SK-N-SH (cell line): ENCODE measurements around the gene ABITRAM. TPM values are rescaled to one million over a fixed set of nuclear protein-coding genes. Genes with fewer than 3 reads are reported as not detected.

ENCODE experiments used
- CTCF ChIA-PET: fragments of 300-600, 350-600 bp; formaldehyde crosslinking; extraction: SDS; loops from one replicate; lab custom pipeline; 2021; lab: Yijun Ruan, JAX
- POLR2A ChIA-PET: fragments of 350-600 bp; sonication (Branson Sonifier 250); formaldehyde crosslinking; extraction: SDS; loops from one replicate; lab custom pipeline; 2020; ENCODE audit warnings: antibody characterized with exemption, inconsistent platforms; lab: Yijun Ruan, JAX
- DNase-seq: peaks from one replicate; pipeline ENCODE4 v3.0.0; 2012
- H2AFZ ChIP-seq: fragments of 200-600 bp; sonication (generic); 2 replicates; pipeline ENCODE4 v1.8.1; 2016; ENCODE audit warnings: antibody characterized with exemption, mild to moderate bottlenecking, low read depth
- H3F3A ChIP-seq: fragments of 200-600 bp; sonication (generic); replicated peaks from 2 replicates; pipeline ENCODE3; 2016; ENCODE audit warnings: antibody characterized with exemption, mild to moderate bottlenecking; ENCODE audit not compliant: insufficient read depth
- H3K27ac ChIP-seq, 2 experiments: fragments of 200-500 bp in 1 of 2; fragments of 200-600 bp in 1 of 2; sonication (Bioruptor generic) in 1 of 2; sonication (generic), shearing (Covaris generic) in 1 of 2; 2 replicates each; pipeline versions ENCODE4 v1.5.1 to v1.6.1; 2014 to 2016; ENCODE audit warnings: low read depth in 2 of 2, inconsistent platforms in 1 of 2, low read length in 1 of 2, mild to moderate bottlenecking in 1 of 2, mixed read lengths in 1 of 2
- H3K27me3 ChIP-seq: fragments of 200-600 bp; sonication (generic), shearing (Covaris generic); 2 replicates; pipeline ENCODE4 v1.6.1; 2016; ENCODE audit warnings: mixed run types; ENCODE audit not compliant: insufficient read depth
- H3K36me3 ChIP-seq, 2 experiments: fragments of 200-500 bp in 1 of 2; fragments of 200-600 bp in 1 of 2; sonication (Bioruptor generic) in 1 of 2; sonication (generic) in 1 of 2; replicated peaks in 1 of 2; 2 replicates each; pipeline versions ENCODE3 to v1.5.1; 2014 to 2016; ENCODE audit warnings: low read length in 1 of 2, mild to moderate bottlenecking in 1 of 2; ENCODE audit not compliant: insufficient read depth in 2 of 2, control insufficient read depth in 1 of 2
- H3K4me1 ChIP-seq, 2 experiments: fragments of 200-500 bp in 1 of 2; fragments of 200-600 bp in 1 of 2; sonication (Bioruptor generic) in 1 of 2; sonication (generic), shearing (Covaris generic) in 1 of 2; 2 replicates each; pipeline versions ENCODE4 v1.5.1 to v1.6.1; 2014 to 2016; ENCODE audit warnings: low read depth in 1 of 2, low read length in 1 of 2, mixed run types in 1 of 2; ENCODE audit not compliant: insufficient read depth in 2 of 2, control insufficient read depth in 1 of 2
- H3K4me2 ChIP-seq: fragments of 200-600 bp; sonication (generic), shearing (Covaris generic); 2 replicates; pipeline ENCODE4 v1.6.1; 2017; ENCODE audit warnings: mixed run types
- H3K4me3 ChIP-seq, 2 experiments: fragments of 200-500 bp in 1 of 2; fragments of 200-600 bp in 1 of 2; sonication (Bioruptor generic) in 1 of 2; sonication (generic), shearing (Covaris generic) in 1 of 2; 2 replicates each; pipeline versions ENCODE4 v1.5.1 to v1.8.1; 2014 to 2016; ENCODE audit warnings: low read depth in 2 of 2, inconsistent platforms in 1 of 2, low read length in 1 of 2, mild to moderate bottlenecking in 1 of 2, mixed read lengths in 1 of 2, moderate library complexity in 1 of 2
- H3K79me2 ChIP-seq: fragments of 200-600 bp; sonication (generic); 2 replicates; pipeline ENCODE4 v1.8.1; 2017; ENCODE audit warnings: mild to moderate bottlenecking; ENCODE audit not compliant: insufficient read depth
- H3K9ac ChIP-seq: fragments of 200-600 bp; sonication (generic); 2 replicates; pipeline ENCODE4 v1.6.1; 2017; ENCODE audit warnings: mixed run types
- H3K9me2 ChIP-seq: fragments of 200-600 bp; sonication (generic); 2 replicates; pipeline ENCODE4 v1.6.1; 2017; ENCODE audit warnings: mixed run types
- H3K9me3 ChIP-seq: fragments of 200-600 bp; sonication (generic); 2 replicates; pipeline ENCODE4 v1.6.1; 2017; ENCODE audit warnings: mixed run types, mild to moderate bottlenecking, moderate library complexity
- H4K20me1 ChIP-seq: fragments of 200-600 bp; sonication (generic); 2 replicates; pipeline ENCODE4 v1.6.1; 2017; ENCODE audit warnings: mild to moderate bottlenecking, mixed run types; ENCODE audit not compliant: insufficient read depth
- EP300 ChIP-seq, 2 experiments: IDR thresholded peaks; 2 replicates each; pipeline versions ENCODE4 v1.4.0 to v1.6.1; 2012; ENCODE audit warnings: borderline replicate concordance in 1 of 2, low read depth in 1 of 2, low read length in 1 of 2
- EZH2phosphoT487 ChIP-seq: fragments of 200-600 bp; sonication (generic); IDR thresholded peaks from 2 replicates; pipeline ENCODE4 v1.6.1; 2017; ENCODE audit warnings: low read depth, mixed run types, mild to moderate bottlenecking, antibody characterized with exemption, moderate library complexity, borderline replicate concordance
- MEF2A ChIP-seq: IDR thresholded peaks from 2 replicates; pipeline ENCODE4 v1.4.0; 2012; ENCODE audit warnings: low read depth, borderline replicate concordance
- NFIC ChIP-seq: IDR thresholded peaks from 2 replicates; pipeline ENCODE4 v1.4.0; 2012; ENCODE audit warnings: borderline replicate concordance
- POLR2AphosphoS5 ChIP-seq: IDR thresholded peaks from 2 replicates; pipeline ENCODE4 v1.6.1; 2012; ENCODE audit warnings: low read depth, low read length
- RXRA ChIP-seq: IDR thresholded peaks from 2 replicates; pipeline ENCODE4 v1.4.0; 2012; ENCODE audit warnings: low read depth, mild to moderate bottlenecking, borderline replicate concordance
- SIN3A ChIP-seq: IDR thresholded peaks from 2 replicates; pipeline ENCODE4 v1.6.1; 2012; ENCODE audit warnings: low read depth, mild to moderate bottlenecking, low read length, moderate library complexity, borderline replicate concordance
- TAF1 ChIP-seq: IDR thresholded peaks from 2 replicates; pipeline ENCODE4 v1.6.1; 2012; ENCODE audit warnings: low read depth, mild to moderate bottlenecking, low read length, moderate library complexity, borderline replicate concordance
- TCF12 ChIP-seq: IDR thresholded peaks from 2 replicates; pipeline ENCODE4 v1.4.0; 2012
- WGBS: methylation state at CpG from one replicate; pipeline ENCODE4 v1.1.6; 2017; ENCODE audit warnings: low lambda C conversion rate; 5-methylcytosine and 5-hydroxymethylcytosine counted together
- polyA plus RNA-seq, 3 experiments: library from polyadenylated mRNA; depleted of rRNA; stranded (reverse); fragments of >200 nt; gene quantifications; 2 replicates each; pipeline ENCODE4 v1.2.3, GENCODE V29; 2012
- TF ChIP-seq, protein P1 (sequence below): IDR thresholded peaks from 2 replicates; pipeline ENCODE4 v1.6.1; 2012; ENCODE audit warnings: mild to moderate bottlenecking, low read depth, low read length, moderate library complexity
- TF ChIP-seq, protein P2 (sequence below): fragments of 150-350 bp; IDR thresholded peaks from 2 replicates; pipeline ENCODE4 v1.6.1; 2017; ENCODE audit warnings: antibody characterized with exemption, low read length, low read depth, borderline replicate concordance
- TF ChIP-seq, protein P3 (sequence below): IDR thresholded peaks from 2 replicates; pipeline ENCODE4 v1.4.0; 2012; ENCODE audit warnings: low read depth, borderline replicate concordance
- TF ChIP-seq, protein P4 (sequence below): IDR thresholded peaks from 2 replicates; pipeline ENCODE4 v1.4.0; 2012; ENCODE audit warnings: low read depth

The ABITRAM gene
- polyA plus RNA-seq, 1 of the 3 experiments (the other 2 are of a cell fraction): 13.9 TPM

DNA sequence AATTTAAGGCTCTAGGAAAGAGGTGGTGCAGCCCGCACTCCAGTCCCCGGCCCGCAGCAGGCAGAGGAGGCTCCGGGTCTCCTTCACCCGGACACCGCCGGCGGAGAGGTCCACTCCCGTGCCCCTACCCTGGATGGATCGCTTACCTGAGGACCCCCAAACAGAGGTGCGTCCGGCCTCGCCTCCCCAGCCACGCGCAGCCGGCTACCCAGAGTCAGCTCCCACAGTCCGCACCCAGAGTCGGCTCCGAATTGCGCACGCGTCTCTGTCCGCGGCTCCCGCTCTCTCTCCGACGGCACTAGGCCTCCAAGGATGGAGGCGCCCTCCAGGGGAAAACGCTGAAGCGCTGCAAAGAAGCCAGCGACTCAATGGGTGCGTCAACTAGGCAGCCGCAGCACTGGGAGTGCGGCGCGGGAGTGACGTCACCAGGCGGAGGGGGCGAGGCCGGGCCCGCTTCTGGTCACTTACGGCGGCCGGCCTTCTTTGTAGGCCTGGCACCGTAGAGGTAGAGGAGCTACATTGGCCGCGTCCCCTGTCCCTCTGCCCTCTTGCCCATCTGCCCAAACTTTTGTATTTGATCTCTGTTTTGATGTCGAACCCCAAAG is 380 bp upstream of the ABITRAM start, which contains the start of gene ELP1 (continued):
- TF ChIP-seq, protein P1, sequence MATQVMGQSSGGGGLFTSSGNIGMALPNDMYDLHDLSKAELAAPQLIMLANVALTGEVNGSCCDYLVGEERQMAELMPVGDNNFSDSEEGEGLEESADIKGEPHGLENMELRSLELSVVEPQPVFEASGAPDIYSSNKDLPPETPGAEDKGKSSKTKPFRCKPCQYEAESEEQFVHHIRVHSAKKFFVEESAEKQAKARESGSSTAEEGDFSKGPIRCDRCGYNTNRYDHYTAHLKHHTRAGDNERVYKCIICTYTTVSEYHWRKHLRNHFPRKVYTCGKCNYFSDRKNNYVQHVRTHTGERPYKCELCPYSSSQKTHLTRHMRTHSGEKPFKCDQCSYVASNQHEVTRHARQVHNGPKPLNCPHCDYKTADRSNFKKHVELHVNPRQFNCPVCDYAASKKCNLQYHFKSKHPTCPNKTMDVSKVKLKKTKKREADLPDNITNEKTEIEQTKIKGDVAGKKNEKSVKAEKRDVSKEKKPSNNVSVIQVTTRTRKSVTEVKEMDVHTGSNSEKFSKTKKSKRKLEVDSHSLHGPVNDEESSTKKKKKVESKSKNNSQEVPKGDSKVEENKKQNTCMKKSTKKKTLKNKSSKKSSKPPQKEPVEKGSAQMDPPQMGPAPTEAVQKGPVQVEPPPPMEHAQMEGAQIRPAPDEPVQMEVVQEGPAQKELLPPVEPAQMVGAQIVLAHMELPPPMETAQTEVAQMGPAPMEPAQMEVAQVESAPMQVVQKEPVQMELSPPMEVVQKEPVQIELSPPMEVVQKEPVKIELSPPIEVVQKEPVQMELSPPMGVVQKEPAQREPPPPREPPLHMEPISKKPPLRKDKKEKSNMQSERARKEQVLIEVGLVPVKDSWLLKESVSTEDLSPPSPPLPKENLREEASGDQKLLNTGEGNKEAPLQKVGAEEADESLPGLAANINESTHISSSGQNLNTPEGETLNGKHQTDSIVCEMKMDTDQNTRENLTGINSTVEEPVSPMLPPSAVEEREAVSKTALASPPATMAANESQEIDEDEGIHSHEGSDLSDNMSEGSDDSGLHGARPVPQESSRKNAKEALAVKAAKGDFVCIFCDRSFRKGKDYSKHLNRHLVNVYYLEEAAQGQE: 0 out of 2 replicates have a peak, but pooled peaks have one; percentile 44
- TF ChIP-seq TAF1: peak; percentile 71; the same call in 1 of the 2 replicates
- no peak for TF ChIP-seq NFIC
- TF ChIP-seq EP300 (IDR thresholded peaks at IDR 0.05; ENCODE audit: borderline replicate concordance in 1 of 2, low read depth in 1 of 2, low read length in 1 of 2): no peak; a peak in 1 of 4 replicates
- TF ChIP-seq RXRA: no peak
- TF ChIP-seq MEF2A: no peak
- peak; percentile 65 for TF ChIP-seq POLR2AphosphoS5

DNA sequence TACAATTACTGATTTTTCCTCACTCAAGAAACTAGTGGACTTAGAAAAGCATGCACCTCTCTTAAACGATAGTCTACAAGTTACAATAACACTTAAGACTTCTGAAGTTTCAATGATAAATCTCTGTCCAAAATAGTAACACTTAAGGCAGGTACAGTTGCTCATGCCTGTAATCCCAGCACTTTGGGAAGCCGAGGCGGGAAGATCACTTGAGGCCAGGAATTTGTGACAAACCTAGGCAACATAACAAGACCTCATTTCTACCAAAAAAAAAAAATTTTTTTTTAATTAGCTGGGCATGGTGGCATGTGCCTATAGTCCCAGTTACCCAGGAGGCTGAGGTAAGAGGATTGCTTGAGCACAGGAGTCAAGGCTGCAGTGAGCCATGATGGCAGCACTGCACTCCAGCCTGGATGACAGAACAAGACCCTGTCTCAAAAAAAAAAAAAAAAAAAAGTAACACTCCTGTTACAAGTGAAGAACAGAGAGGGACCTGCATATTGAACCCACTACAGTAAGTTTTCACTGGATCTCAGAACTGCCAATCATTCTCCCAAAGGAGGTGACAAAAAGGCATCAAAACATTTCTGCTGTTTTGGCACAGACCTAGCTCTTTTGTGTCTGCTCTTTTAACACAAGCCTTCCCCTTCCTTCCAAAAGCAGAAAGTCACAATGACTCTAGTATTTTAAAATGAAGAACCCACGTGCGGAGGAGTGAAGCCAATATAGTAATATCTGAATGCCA is 3.5 kb downstream of the ABITRAM start:
- Histone ChIP-seq H3K27ac (no peak overlapping the region), H4K20me1 (no peaks in the 10 kb centered on the region), H3K4me3 (no peak overlapping the region), H3K9ac (no peak overlapping the region), H3K79me2 (peaks cover 32% of the 10 kb centered on the region), H3K36me3 (peaks cover 44 to 57% of the 10 kb centered on the region in 2 experiments), H3K9me2 (no peaks in the 10 kb centered on the region), H3K4me1 (peaks cover 2 to 7% of the 10 kb centered on the region in 2 experiments; a peak in 2 of 4 replicates), H3K4me2 (no peak overlapping the region)
- POLR2A ChIA-PET: no interaction called here
- CTCF ChIA-PET: interaction anchor here (1.0 kb wide), 1 partner anchor 16 kb away, joined by 4 read pairs; no protein-coding TSS in a partner anchor
- DNase-seq: no peak
- TF ChIP-seq, protein P2, sequence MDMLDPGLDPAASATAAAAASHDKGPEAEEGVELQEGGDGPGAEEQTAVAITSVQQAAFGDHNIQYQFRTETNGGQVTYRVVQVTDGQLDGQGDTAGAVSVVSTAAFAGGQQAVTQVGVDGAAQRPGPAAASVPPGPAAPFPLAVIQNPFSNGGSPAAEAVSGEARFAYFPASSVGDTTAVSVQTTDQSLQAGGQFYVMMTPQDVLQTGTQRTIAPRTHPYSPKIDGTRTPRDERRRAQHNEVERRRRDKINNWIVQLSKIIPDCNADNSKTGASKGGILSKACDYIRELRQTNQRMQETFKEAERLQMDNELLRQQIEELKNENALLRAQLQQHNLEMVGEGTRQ: no peak
- TF ChIP-seq SIN3A (no peak), TCF12 (no peak), EZH2phosphoT487 (no peak)
- TF ChIP-seq, protein P3, sequence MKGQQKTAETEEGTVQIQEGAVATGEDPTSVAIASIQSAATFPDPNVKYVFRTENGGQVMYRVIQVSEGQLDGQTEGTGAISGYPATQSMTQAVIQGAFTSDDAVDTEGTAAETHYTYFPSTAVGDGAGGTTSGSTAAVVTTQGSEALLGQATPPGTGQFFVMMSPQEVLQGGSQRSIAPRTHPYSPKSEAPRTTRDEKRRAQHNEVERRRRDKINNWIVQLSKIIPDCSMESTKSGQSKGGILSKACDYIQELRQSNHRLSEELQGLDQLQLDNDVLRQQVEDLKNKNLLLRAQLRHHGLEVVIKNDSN: no peak
- TF ChIP-seq, protein P4, sequence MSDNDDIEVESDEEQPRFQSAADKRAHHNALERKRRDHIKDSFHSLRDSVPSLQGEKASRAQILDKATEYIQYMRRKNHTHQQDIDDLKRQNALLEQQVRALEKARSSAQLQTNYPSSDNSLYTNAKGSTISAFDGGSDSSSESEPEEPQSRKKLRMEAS: no peak
- TF ChIP-seq, protein P1: no peak
- TF ChIP-seq, all 33 proteins: peak for 0
- Histone ChIP-seq H2AFZ (no peak overlapping the region), H3F3A (peaks cover 12% of the 10 kb centered on the region), H3K27me3 (no peaks in the 10 kb centered on the region), H3K9me3 (no peaks in the 10 kb centered on the region)
- 97% methylated on average over 5 of the region's 5 CpGs for WGBS
